ENCODE data around the gene APH1A.

The APH1A gene

DNA sequence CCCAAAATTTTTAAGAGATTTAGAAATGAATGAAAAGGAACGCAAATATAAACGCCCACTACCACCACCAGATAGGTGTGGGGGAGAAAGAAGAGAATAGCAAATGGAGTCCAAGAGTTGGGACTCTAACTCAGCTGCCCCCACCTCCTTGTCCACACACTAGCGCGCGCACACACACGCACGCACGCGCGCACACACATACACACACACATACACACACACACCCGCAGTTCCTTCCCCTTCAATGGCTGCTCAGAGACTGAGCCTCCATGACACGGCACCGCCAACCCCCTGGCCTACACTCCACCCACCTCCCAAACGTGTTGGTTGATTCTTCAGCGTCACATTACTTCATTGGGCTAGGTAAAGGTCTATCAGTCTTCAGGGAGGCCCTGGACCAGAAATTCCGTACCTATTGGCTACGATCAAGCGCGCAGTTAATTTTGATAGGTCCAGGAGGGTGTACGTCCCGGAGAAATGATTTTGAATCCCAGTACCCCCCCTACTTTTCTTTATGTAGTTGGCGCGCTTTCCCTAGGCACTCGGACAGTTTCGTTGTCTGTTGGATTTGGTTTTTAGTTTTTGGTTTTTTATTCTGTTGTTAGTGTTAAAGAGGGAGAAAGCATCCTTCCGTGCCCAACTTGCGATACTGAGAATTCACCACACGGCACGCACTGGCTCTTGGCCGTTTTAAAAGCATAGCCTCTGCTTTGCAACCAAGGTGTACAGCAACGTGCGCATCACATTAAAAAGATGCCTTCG, 32.8 kb downstream of the APH1A start, which contains the start of gene ANP32E:
ANP32E (minus strand) TSS at position 261 of the 762 bp plus-strand sequence. CDS start 326 bp downstream, outside the sequence.
- H3K79me2 ChIP-seq (ENCODE audit: insufficient read depth, low read length) = peaks cover 40% of the 10 kb centered on the region
- H3F3A ChIP-seq (ENCODE audit: insufficient read depth, low read length) = no peaks in the 10 kb centered on the region
- peak within 1 kb of the TSS; percentile 89 for H3K27ac ChIP-seq (ENCODE audit: low read depth, low read length, poor library complexity, severe bottlenecking)
- H3K9me3 ChIP-seq (ENCODE audit: low read length) = no peaks in the 10 kb centered on the region
- peak within 1 kb of the TSS; percentile 100 for H3K9ac ChIP-seq (ENCODE audit: low read length)
- peak within 1 kb of the TSS; percentile 73 for H2AFZ ChIP-seq (ENCODE audit: low read length)
- H3K4me1 ChIP-seq (ENCODE audit: insufficient read depth, low read length, severe bottlenecking) = peaks cover 25% of the 10 kb centered on the region
- peaks cover 10% of the 10 kb centered on the region for H3K36me3 ChIP-seq (ENCODE audit: insufficient read depth, low read length)
- TF ChIP-seq, protein P1, sequence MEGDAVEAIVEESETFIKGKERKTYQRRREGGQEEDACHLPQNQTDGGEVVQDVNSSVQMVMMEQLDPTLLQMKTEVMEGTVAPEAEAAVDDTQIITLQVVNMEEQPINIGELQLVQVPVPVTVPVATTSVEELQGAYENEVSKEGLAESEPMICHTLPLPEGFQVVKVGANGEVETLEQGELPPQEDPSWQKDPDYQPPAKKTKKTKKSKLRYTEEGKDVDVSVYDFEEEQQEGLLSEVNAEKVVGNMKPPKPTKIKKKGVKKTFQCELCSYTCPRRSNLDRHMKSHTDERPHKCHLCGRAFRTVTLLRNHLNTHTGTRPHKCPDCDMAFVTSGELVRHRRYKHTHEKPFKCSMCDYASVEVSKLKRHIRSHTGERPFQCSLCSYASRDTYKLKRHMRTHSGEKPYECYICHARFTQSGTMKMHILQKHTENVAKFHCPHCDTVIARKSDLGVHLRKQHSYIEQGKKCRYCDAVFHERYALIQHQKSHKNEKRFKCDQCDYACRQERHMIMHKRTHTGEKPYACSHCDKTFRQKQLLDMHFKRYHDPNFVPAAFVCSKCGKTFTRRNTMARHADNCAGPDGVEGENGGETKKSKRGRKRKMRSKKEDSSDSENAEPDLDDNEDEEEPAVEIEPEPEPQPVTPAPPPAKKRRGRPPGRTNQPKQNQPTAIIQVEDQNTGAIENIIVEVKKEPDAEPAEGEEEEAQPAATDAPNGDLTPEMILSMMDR (IDR thresholded peaks at IDR 0.05; ENCODE audit: low read length) = peak; percentile 36; the same call in 1 of the 2 replicates
- TF ChIP-seq EZH2 (IDR thresholded peaks at IDR 0.05; ENCODE audit: borderline replicate concordance, low read length) = no peak
- H3K9me2 ChIP-seq (ENCODE audit: low read depth, low read length) = no peaks in the 10 kb centered on the region
- peak within 1 kb of the TSS; percentile 97 for H3K4me3 ChIP-seq (ENCODE audit: low read depth, low read length, poor library complexity, severe bottlenecking)
- H3K27me3 ChIP-seq (ENCODE audit: insufficient read depth, low read length) = no peaks in the 10 kb centered on the region
- peak within 1 kb of the TSS; percentile 83 for H3K4me2 ChIP-seq (ENCODE audit: low read length)
- H4K20me1 ChIP-seq (ENCODE audit: insufficient read depth, low read length) = no peaks in the 10 kb centered on the region

DNA sequence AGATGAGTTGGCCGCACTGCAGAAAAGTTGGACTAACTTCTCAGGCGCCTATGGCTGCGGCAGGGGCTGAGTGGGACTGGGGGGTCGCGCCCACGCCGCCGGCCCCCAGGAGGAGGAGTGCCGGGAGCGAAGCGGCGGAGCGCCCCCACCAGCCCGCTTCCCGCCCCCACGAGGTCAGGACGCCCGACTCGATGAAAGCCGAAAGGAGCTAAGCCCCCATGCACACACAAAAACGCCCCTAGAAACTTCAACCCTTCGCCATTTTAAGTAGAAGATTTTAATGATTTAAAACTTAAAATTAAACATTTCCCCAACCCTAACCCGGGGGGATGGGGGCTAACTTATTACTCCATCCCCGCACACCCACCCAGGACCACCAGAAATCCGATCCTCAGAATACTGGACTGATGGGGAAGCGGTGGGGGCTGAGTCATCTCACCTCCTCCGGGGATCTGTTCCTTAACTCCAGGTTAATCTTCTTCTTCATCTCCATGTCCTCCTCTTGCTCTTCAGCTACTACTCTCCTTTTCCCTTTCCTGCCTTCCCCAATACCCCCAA, 33.4 kb downstream of the APH1A start:
- H3K79me2 ChIP-seq (ENCODE audit: insufficient read depth, low read length) = peaks cover 41% of the 10 kb centered on the region
- peak overlapping the region; percentile 89 for H3K27ac ChIP-seq (ENCODE audit: low read depth, low read length, poor library complexity, severe bottlenecking)
- H3K9me3 ChIP-seq (ENCODE audit: low read length) = no peaks in the 10 kb centered on the region
- no peaks in the 10 kb centered on the region for H3K27me3 ChIP-seq (ENCODE audit: insufficient read depth, low read length)
- H3K9me2 ChIP-seq (ENCODE audit: low read depth, low read length) = no peaks in the 10 kb centered on the region
- peak overlapping the region; percentile 83 for H3K4me2 ChIP-seq (ENCODE audit: low read length)
- peak overlapping the region; percentile 97 for H3K4me3 ChIP-seq (ENCODE audit: low read depth, low read length, poor library complexity, severe bottlenecking)
- no peak for TF ChIP-seq EZH2 (IDR thresholded peaks at IDR 0.05; ENCODE audit: borderline replicate concordance, low read length)
- TF ChIP-seq, protein P1 (IDR thresholded peaks at IDR 0.05; ENCODE audit: low read length) = peak; percentile 10; the same call in 1 of the 2 replicates
- H3K4me1 ChIP-seq (ENCODE audit: insufficient read depth, low read length, severe bottlenecking) = peaks cover 25% of the 10 kb centered on the region
- peak overlapping the region; percentile 100 for H3K9ac ChIP-seq (ENCODE audit: low read length)
- H3F3A ChIP-seq (ENCODE audit: insufficient read depth, low read length) = no peaks in the 10 kb centered on the region
- H3K36me3 ChIP-seq (ENCODE audit: insufficient read depth, low read length) = peaks cover 16% of the 10 kb centered on the region
- H4K20me1 ChIP-seq (ENCODE audit: insufficient read depth, low read length) = no peaks in the 10 kb centered on the region
- H2AFZ ChIP-seq (ENCODE audit: low read length) = no peak overlapping the region

DNA sequence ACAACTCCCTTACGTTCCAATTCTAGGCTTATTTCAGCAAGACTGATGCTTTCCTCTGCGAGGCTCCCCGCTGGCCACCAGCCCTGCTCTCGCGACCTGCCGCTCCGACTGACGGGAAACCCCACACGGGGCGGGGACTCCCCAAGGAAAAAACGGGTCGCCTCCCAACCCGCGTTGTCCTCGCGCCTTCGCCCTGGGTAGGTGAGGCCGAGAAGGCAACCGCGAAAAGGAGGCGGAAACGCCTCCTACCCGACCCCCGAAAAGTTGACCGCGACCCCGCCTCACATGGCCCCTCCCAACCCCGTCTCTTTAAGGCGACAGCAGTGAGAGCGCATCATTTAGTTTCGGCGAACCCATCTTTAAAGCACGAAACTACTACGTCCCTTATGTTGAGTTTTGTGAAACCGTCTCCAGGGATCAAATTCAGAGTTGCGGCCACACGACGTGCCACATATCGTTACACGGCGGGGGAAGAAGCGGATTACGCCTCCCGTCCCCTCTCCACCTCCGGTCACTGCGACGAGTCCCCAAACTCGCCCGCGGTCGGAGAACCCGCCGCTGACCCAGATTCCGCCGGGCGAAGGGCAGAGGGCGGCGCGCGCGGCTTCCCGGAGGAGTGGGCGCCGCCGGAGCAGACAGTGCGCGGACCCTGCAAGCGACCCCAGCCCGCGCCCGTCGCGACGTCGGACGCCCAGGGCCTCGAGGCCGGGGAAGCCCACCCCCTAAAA, 34.1 kb downstream of the APH1A start:
- peak overlapping the region; percentile 97 for H3K4me3 ChIP-seq (ENCODE audit: low read depth, low read length, poor library complexity, severe bottlenecking)
- peaks cover 23% of the 10 kb centered on the region for H3K36me3 ChIP-seq (ENCODE audit: insufficient read depth, low read length)
- TF ChIP-seq, protein P1 (IDR thresholded peaks at IDR 0.05; ENCODE audit: low read length) = no peak
- H3K27ac ChIP-seq (ENCODE audit: low read depth, low read length, poor library complexity, severe bottlenecking) = peak overlapping the region; percentile 89
- no peaks in the 10 kb centered on the region for H3K27me3 ChIP-seq (ENCODE audit: insufficient read depth, low read length)
- H3K9me2 ChIP-seq (ENCODE audit: low read depth, low read length) = no peaks in the 10 kb centered on the region
- no peak overlapping the region for H2AFZ ChIP-seq (ENCODE audit: low read length)
- peaks cover 25% of the 10 kb centered on the region for H3K4me1 ChIP-seq (ENCODE audit: insufficient read depth, low read length, severe bottlenecking)
- no peaks in the 10 kb centered on the region for H3F3A ChIP-seq (ENCODE audit: insufficient read depth, low read length)
- H3K4me2 ChIP-seq (ENCODE audit: low read length) = peak overlapping the region; percentile 83
- H4K20me1 ChIP-seq (ENCODE audit: insufficient read depth, low read length) = no peaks in the 10 kb centered on the region
- no peaks in the 10 kb centered on the region for H3K9me3 ChIP-seq (ENCODE audit: low read length)
- H3K9ac ChIP-seq (ENCODE audit: low read length) = peak overlapping the region; percentile 100
- peaks cover 45% of the 10 kb centered on the region for H3K79me2 ChIP-seq (ENCODE audit: insufficient read depth, low read length)

Data from OCI-LY1 (cell line).